HEK293 (cell line): ENCODE data around the gene KIF27.

Experiments
- CTCF ChIA-PET: fragments of 350-600 bp; formaldehyde crosslinking; extraction: SDS; loops from one replicate; lab custom pipeline; 2021; ENCODE audit warnings: antibody characterized with exemption; lab: Yijun Ruan, JAX
- POLR2A ChIA-PET: fragments of 300-600 bp; formaldehyde crosslinking; extraction: SDS; loops from one replicate; lab custom pipeline; 2020; ENCODE audit warnings: antibody characterized with exemption, inconsistent platforms; lab: Yijun Ruan, JAX
- H3K27ac ChIP-seq: fragments of 200-500 bp; sonication (Bioruptor generic); 2 replicates; pipeline ENCODE4 v1.5.1; 2014; ENCODE audit warnings: low read depth, low read length, control low read depth, inconsistent platforms; ENCODE audit errors: extremely low read depth
- H3K36me3 ChIP-seq, 2 experiments: fragments of 200-500 bp in 1 of 2; sonication (Bioruptor generic) in 1 of 2; 1 replicate in 1 of 2; 2 replicates in 1 of 2; pipeline ENCODE4 v1.5.1; 2014 to 2017; ENCODE audit warnings: inconsistent platforms in 2 of 2, low read length in 2 of 2; ENCODE audit not compliant: control insufficient read depth in 2 of 2, insufficient read depth in 1 of 2
- H3K4me1 ChIP-seq: fragments of 200-500 bp; sonication (Bioruptor generic); 2 replicates; pipeline ENCODE4 v1.5.1; 2014; ENCODE audit warnings: mild to moderate bottlenecking, low read length, inconsistent platforms; ENCODE audit not compliant: control insufficient read depth, insufficient read depth
- H3K4me3 ChIP-seq: 2 replicates; pipeline ENCODE4 v1.5.1; 2011; ENCODE audit warnings: low read depth, mild to moderate bottlenecking, control low read depth, low read length, moderate library complexity
- H3K9me3 ChIP-seq: fragments of 200-500 bp; sonication (Bioruptor generic); 2 replicates; pipeline ENCODE4 v1.5.1; 2014; ENCODE audit warnings: low read depth, low read length, inconsistent platforms; ENCODE audit not compliant: control insufficient read depth, insufficient read depth
- GLI2 ChIP-seq: fragments of 450-650 bp; formaldehyde crosslinking; IDR thresholded peaks from 2 replicates; pipeline ENCODE4; 2017; ENCODE audit warnings: missing biosample characterization, missing genetic modification characterization, low read depth, borderline replicate concordance
- HOXC10 ChIP-seq: sonication (generic); formaldehyde crosslinking; IDR thresholded peaks from 2 replicates; pipeline ENCODE4 v1.8.1; 2023; ENCODE audit warnings: mild to moderate bottlenecking, missing genetic modification reagents
- SCRT2 ChIP-seq: fragments of 450-650 bp; formaldehyde crosslinking; IDR thresholded peaks from 2 replicates; pipeline ENCODE4 v1.5.1; 2016; ENCODE audit warnings: missing biosample characterization, missing genetic modification characterization
- ZBTB17 ChIP-seq: fragments of 450-650 bp; formaldehyde crosslinking; IDR thresholded peaks from 2 replicates; pipeline ENCODE4 v1.5.1; 2016; ENCODE audit warnings: missing biosample characterization, missing genetic modification characterization
- ZBTB7A ChIP-seq: fragments of 450-650 bp; formaldehyde crosslinking; IDR thresholded peaks from 2 replicates; pipeline ENCODE4 v1.5.1; 2016; ENCODE audit warnings: low read depth, missing biosample characterization, missing genetic modification characterization
- ZBTB8A ChIP-seq: fragments of 450-650 bp; formaldehyde crosslinking; IDR thresholded peaks from 2 replicates; pipeline ENCODE4 v1.5.1; 2016; ENCODE audit warnings: missing biosample characterization, missing genetic modification characterization
- ZNF146 ChIP-seq: fragments of 450-650 bp; formaldehyde crosslinking; IDR thresholded peaks from 2 replicates; pipeline ENCODE4 v1.5.1; 2016; ENCODE audit warnings: missing biosample characterization, missing genetic modification characterization
- ZNF274 ChIP-seq, 2 experiments: fragments of 200-500 bp in 1 of 2; fragments of 450-650 bp in 1 of 2; sonication (Bioruptor generic) in 1 of 2; formaldehyde crosslinking in 1 of 2; IDR thresholded peaks; 2 replicates each; pipeline versions ENCODE4 v1.5.1 to v1.6.1; 2014 to 2016; ENCODE audit warnings: borderline replicate concordance in 1 of 2, inconsistent platforms in 1 of 2, low read length in 1 of 2, missing biosample characterization in 1 of 2, missing genetic modification characterization in 1 of 2
- ZNF302 ChIP-seq: fragments of 450-650 bp; formaldehyde crosslinking; IDR thresholded peaks from 2 replicates; pipeline ENCODE4 v1.5.1; 2016; ENCODE audit warnings: missing biosample characterization, missing genetic modification characterization, low read depth
- ZNF514 ChIP-seq: fragments of 450-650 bp; formaldehyde crosslinking; IDR thresholded peaks from 2 replicates; pipeline ENCODE4 v1.5.1; 2016; ENCODE audit warnings: missing biosample characterization, missing genetic modification characterization
- ZNF529 ChIP-seq: fragments of 450-650 bp; formaldehyde crosslinking; IDR thresholded peaks from 2 replicates; pipeline ENCODE4 v1.5.1; 2017; ENCODE audit warnings: missing genetic modification characterization, missing biosample characterization; ENCODE audit not compliant: insufficient replicate concordance
- ZNF596 ChIP-seq: fragments of 450-650 bp; IDR thresholded peaks from 2 replicates; pipeline ENCODE4 v1.5.0; 2018; ENCODE audit warnings: missing biosample characterization, mild to moderate bottlenecking, missing genetic modification characterization, moderate library complexity
- ZNF626 ChIP-seq: fragments of 450-650 bp; sonication (Bioruptor Pico); formaldehyde crosslinking; IDR thresholded peaks from 2 replicates; pipeline ENCODE4 v1.5.1; 2018; ENCODE audit warnings: missing biosample characterization, missing genetic modification characterization, inconsistent platforms
- ZNF776 ChIP-seq: fragments of 450-650 bp; formaldehyde crosslinking; IDR thresholded peaks from 2 replicates; pipeline ENCODE4 v1.5.0; 2017; ENCODE audit warnings: missing biosample characterization, missing genetic modification characterization, borderline replicate concordance
- ZNF843 ChIP-seq: fragments of 450-650 bp; formaldehyde crosslinking; IDR thresholded peaks from 2 replicates; pipeline ENCODE4 v1.5.1; 2016; ENCODE audit warnings: missing biosample characterization, missing genetic modification characterization
- ZXDB ChIP-seq: fragments of 450-650 bp; formaldehyde crosslinking; IDR thresholded peaks from 2 replicates; pipeline ENCODE4 v1.5.1; 2016; ENCODE audit warnings: missing biosample characterization, missing genetic modification characterization
- TF ChIP-seq, protein P1 (sequence below): fragments of 450-650 bp; formaldehyde crosslinking; IDR thresholded peaks from 2 replicates; pipeline ENCODE4 v1.5.1; 2017; ENCODE audit warnings: missing biosample characterization, missing genetic modification characterization
- TF ChIP-seq, protein P2 (sequence below): fragments of 450-650 bp; formaldehyde crosslinking; IDR thresholded peaks from 2 replicates; pipeline ENCODE4 v1.5.1; 2016; ENCODE audit warnings: missing biosample characterization, missing genetic modification characterization
- TF ChIP-seq, protein P3 (sequence below): fragments of 450-650 bp; formaldehyde crosslinking; IDR thresholded peaks from 2 replicates; pipeline ENCODE4 v1.5.1; 2017; ENCODE audit warnings: missing biosample characterization, missing genetic modification characterization
- TF ChIP-seq, protein P4 (sequence below): fragments of 450-650 bp; formaldehyde crosslinking; IDR thresholded peaks from 2 replicates; pipeline ENCODE4 v1.5.1; 2016; ENCODE audit warnings: missing biosample characterization, missing genetic modification characterization
- TF ChIP-seq, protein P5 (sequence below): fragments of 450-650 bp; formaldehyde crosslinking; IDR thresholded peaks from 2 replicates; pipeline ENCODE4 v1.5.1; 2017; ENCODE audit warnings: missing biosample characterization, missing genetic modification characterization
- TF ChIP-seq, protein P6 (sequence below): fragments of 450-650 bp; formaldehyde crosslinking; IDR thresholded peaks from 2 replicates; pipeline ENCODE4 v1.5.1; 2016; ENCODE audit warnings: missing biosample characterization, missing genetic modification characterization

The KIF27 gene

DNA sequence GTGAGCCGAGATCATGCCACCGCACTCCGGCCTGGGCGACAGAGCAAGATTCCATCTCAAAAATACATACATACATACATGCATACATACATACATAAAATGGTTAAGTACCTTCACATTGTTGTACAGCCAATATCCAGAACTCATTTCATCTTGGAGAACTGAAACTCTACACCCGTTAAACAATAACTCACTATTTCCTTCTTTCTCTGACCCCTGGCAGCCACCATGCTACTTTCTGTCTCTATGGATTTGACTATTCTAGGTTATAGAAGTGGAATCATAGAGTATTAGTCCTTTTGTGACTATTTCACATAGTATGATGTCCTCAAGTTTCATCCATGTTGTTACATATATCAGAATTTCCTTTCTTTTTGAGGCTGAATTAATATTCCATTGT is 9.6 kb upstream of the KIF27 start:
- POLR2A ChIA-PET, result no interaction called here
- no peaks in the 10 kb centered on the region for H3K36me3 ChIP-seq
- H3K9me3 ChIP-seq, result no peaks in the 10 kb centered on the region
- H3K4me1 ChIP-seq, result 0 out of 2 replicates have a peak, but pooled peaks cover 2% of the 10 kb centered on the region
- CTCF ChIA-PET, result interaction anchor here (0.6 kb wide), 1 partner anchor 323 kb away, joined by 4 read pairs; no protein-coding TSS in a partner anchor
- TF ChIP-seq ZNF596, result no peak
- TF ChIP-seq ZNF146 (tag by site-specific recombination), result no peak
- no peak for TF ChIP-seq GLI2
- no peak for TF ChIP-seq ZNF843 (tag by site-specific recombination)
- no peak for TF ChIP-seq ZXDB
- TF ChIP-seq SCRT2 (tag by site-specific recombination), result no peak
- no peak for TF ChIP-seq ZNF274 (IDR thresholded peaks at IDR 0.05; ENCODE audit: low read length)
- TF ChIP-seq ZNF274 (tag by site-specific recombination; IDR thresholded peaks at IDR 0.05; ENCODE audit: borderline replicate concordance), result no peak
- no peak for TF ChIP-seq ZNF529 (tag by site-specific recombination)
- no peak for TF ChIP-seq ZBTB17 (tag by site-specific recombination)
- TF ChIP-seq, protein P1, sequence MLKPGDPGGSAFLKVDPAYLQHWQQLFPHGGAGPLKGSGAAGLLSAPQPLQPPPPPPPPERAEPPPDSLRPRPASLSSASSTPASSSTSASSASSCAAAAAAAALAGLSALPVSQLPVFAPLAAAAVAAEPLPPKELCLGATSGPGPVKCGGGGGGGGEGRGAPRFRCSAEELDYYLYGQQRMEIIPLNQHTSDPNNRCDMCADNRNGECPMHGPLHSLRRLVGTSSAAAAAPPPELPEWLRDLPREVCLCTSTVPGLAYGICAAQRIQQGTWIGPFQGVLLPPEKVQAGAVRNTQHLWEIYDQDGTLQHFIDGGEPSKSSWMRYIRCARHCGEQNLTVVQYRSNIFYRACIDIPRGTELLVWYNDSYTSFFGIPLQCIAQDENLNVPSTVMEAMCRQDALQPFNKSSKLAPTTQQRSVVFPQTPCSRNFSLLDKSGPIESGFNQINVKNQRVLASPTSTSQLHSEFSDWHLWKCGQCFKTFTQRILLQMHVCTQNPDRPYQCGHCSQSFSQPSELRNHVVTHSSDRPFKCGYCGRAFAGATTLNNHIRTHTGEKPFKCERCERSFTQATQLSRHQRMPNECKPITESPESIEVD (tag by site-specific recombination), result no peak
- H3K27ac ChIP-seq, result no peak overlapping the region
- H3K4me3 ChIP-seq, result no peak overlapping the region

DNA sequence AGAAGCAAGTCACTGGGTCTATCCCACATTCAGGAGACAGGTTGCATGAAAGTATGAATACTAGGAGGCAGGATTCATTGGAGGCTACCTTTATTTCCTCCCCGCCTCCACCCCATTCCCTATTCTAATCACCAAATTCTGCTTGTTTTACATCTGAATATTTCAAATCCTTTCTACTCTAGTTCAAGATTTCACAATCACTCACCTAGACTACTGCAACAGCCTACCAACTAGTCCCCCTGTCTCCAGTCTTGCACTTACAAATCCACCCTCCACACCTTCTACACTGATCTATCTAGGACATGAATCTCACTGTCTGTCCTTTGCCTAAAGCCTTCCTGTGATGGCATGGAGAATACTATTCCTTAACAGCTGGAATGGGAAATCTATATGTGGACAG is 6.4 kb upstream of the KIF27 start:
- H3K4me1 ChIP-seq, result no peaks in the 10 kb centered on the region
- H3K27ac ChIP-seq, result no peak overlapping the region
- TF ChIP-seq, protein P2, sequence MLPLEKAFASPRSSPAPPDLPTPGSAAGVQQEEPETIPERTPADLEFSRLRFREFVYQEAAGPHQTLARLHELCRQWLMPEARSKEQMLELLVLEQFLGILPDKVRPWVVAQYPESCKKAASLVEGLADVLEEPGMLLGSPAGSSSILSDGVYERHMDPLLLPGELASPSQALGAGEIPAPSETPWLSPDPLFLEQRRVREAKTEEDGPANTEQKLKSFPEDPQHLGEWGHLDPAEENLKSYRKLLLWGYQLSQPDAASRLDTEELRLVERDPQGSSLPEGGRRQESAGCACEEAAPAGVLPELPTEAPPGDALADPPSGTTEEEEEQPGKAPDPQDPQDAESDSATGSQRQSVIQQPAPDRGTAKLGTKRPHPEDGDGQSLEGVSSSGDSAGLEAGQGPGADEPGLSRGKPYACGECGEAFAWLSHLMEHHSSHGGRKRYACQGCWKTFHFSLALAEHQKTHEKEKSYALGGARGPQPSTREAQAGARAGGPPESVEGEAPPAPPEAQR (tag by site-specific recombination), result no peak
- TF ChIP-seq, protein P3, sequence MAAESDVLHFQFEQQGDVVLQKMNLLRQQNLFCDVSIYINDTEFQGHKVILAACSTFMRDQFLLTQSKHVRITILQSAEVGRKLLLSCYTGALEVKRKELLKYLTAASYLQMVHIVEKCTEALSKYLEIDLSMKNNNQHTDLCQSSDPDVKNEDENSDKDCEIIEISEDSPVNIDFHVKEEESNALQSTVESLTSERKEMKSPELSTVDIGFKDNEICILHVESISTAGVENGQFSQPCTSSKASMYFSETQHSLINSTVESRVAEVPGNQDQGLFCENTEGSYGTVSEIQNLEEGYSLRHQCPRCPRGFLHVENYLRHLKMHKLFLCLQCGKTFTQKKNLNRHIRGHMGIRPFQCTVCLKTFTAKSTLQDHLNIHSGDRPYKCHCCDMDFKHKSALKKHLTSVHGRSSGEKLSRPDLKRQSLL, result no peak
- no peak for TF ChIP-seq ZNF302 (tag by site-specific recombination)
- TF ChIP-seq ZNF274 (IDR thresholded peaks at IDR 0.05; ENCODE audit: low read length), result no peak
- no peak for TF ChIP-seq ZNF274 (tag by site-specific recombination; IDR thresholded peaks at IDR 0.05; ENCODE audit: borderline replicate concordance)
- no peak for TF ChIP-seq ZBTB17 (tag by site-specific recombination)
- TF ChIP-seq, protein P4, sequence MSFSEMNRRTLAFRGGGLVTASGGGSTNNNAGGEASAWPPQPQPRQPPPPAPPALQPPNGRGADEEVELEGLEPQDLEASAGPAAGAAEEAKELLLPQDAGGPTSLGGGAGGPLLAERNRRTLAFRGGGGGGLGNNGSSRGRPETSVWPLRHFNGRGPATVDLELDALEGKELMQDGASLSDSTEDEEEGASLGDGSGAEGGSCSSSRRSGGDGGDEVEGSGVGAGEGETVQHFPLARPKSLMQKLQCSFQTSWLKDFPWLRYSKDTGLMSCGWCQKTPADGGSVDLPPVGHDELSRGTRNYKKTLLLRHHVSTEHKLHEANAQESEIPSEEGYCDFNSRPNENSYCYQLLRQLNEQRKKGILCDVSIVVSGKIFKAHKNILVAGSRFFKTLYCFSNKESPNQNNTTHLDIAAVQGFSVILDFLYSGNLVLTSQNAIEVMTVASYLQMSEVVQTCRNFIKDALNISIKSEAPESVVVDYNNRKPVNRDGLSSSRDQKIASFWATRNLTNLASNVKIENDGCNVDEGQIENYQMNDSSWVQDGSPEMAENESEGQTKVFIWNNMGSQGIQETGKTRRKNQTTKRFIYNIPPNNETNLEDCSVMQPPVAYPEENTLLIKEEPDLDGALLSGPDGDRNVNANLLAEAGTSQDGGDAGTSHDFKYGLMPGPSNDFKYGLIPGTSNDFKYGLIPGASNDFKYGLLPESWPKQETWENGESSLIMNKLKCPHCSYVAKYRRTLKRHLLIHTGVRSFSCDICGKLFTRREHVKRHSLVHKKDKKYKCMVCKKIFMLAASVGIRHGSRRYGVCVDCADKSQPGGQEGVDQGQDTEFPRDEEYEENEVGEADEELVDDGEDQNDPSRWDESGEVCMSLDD (tag by site-specific recombination), result no peak
- no peak for TF ChIP-seq HOXC10
- TF ChIP-seq ZNF626, result no peak
- TF ChIP-seq, protein P5, sequence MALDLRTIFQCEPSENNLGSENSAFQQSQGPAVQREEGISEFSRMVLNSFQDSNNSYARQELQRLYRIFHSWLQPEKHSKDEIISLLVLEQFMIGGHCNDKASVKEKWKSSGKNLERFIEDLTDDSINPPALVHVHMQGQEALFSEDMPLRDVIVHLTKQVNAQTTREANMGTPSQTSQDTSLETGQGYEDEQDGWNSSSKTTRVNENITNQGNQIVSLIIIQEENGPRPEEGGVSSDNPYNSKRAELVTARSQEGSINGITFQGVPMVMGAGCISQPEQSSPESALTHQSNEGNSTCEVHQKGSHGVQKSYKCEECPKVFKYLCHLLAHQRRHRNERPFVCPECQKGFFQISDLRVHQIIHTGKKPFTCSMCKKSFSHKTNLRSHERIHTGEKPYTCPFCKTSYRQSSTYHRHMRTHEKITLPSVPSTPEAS (tag by site-specific recombination), result no peak
- no peak for TF ChIP-seq ZNF529 (tag by site-specific recombination)
- TF ChIP-seq ZNF514 (tag by site-specific recombination), result no peak
- TF ChIP-seq, protein P6, sequence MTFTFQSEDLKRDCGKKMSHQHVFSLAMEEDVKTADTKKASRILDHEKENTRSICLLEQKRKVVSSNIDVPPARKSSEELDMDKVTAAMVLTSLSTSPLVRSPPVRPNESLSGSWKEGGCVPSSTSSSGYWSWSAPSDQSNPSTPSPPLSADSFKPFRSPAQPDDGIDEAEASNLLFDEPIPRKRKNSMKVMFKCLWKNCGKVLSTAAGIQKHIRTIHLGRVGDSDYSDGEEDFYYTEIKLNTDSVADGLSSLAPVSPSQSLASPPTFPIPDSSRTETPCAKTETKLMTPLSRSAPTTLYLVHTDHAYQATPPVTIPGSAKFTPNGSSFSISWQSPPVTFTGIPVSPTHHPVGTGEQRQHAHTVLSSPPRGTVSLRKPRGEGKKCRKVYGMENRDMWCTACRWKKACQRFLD, result no peak
- TF ChIP-seq ZNF146 (tag by site-specific recombination), result no peak
- no peak for TF ChIP-seq ZBTB8A
- TF ChIP-seq ZBTB7A (tag by site-specific recombination), result no peak
- TF ChIP-seq ZNF776 (tag by site-specific recombination), result no peak
- POLR2A ChIA-PET, result no interaction called here
- H3K36me3 ChIP-seq, result no peaks in the 10 kb centered on the region
- no peak overlapping the region for H3K4me3 ChIP-seq
- CTCF ChIA-PET, result interaction anchor here (0.6 to 0.7 kb wide), 2 partner anchors 7 to 43 kb away, joined by 3 to 4 read pairs; no protein-coding TSS in a partner anchor
- no peaks in the 10 kb centered on the region for H3K9me3 ChIP-seq
